Measurements from ENCODE around the gene SMG6. TPM values are rescaled to one million over a fixed set of nuclear protein-coding genes. Genes with fewer than 3 reads are reported as not detected.

The SMG6 gene
- total RNA-seq, 1 experiment from 2014 or later: 33.8 TPM

DNA sequence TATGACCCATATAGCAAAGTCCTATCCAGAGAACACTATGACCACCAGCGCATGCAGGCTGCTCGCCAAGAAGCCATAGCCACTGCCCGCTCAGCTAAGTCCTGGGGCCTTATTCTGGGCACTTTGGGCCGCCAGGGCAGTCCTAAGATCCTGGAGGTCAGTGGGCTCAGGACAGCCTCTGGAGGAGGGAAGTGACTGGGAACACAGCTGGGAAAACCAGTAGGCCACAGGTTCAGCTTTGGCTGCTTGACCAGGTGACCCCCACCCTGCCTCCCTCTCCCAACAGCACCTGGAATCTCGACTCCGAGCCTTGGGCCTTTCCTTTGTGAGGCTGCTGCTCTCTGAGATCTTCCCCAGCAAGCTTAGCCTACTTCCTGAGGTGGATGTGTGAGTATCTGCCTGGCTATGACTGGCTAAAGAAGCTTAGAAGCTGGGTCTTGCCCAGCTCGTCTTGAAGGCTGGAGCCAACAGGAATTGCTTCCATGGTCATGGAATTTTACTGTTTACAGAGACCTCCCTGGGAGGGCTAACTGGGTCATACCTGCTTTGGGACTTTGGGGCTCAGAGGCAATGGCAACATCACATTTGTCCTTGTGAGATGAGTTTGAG lies 263.3 kb downstream of the SMG6 start:
- DNase-seq: no peak
- Histone ChIP-seq H3K4me1 (peaks cover 18% of the 10 kb centered on the region), H3K4me3 (ENCODE audit: low read depth, low read length) (no peak overlapping the region), H3K9me3 (no peaks in the 10 kb centered on the region), H3K36me3 (ENCODE audit: control insufficient read depth, insufficient read depth, low read length) (peaks cover 3% of the 10 kb centered on the region; the same call in 1 of the 2 replicates), H3K27me3 (replicated peaks; ENCODE audit: control insufficient read depth, insufficient read depth, low read length) (no peaks in the 10 kb centered on the region)
- Mint-ChIP-seq H3K27me3 (ENCODE audit: insufficient read depth, unreplicated experiment) (no peaks in the 10 kb centered on the region), H3K27ac (ENCODE audit: unreplicated experiment) (no peak overlapping the region), H3K4me3 (ENCODE audit: unreplicated experiment) (peak overlapping the region; percentile 95), H3K9me3 (ENCODE audit: unreplicated experiment) (no peaks in the 10 kb centered on the region), H3K36me3 (ENCODE audit: insufficient read depth, unreplicated experiment) (peaks cover 41% of the 10 kb centered on the region), H3K4me1 (ENCODE audit: low read depth, unreplicated experiment) (peaks cover 9% of the 10 kb centered on the region)
- BruUV-seq (replicated peaks): no TSS peak
- ChIA-PET CTCF (interaction anchor here (1.5 kb wide), 1 partner anchor 131 kb away, joined by 8 read pairs; no protein-coding TSS in a partner anchor), POLR2A (no interaction called here)
- TF ChIP-seq, protein P1, sequence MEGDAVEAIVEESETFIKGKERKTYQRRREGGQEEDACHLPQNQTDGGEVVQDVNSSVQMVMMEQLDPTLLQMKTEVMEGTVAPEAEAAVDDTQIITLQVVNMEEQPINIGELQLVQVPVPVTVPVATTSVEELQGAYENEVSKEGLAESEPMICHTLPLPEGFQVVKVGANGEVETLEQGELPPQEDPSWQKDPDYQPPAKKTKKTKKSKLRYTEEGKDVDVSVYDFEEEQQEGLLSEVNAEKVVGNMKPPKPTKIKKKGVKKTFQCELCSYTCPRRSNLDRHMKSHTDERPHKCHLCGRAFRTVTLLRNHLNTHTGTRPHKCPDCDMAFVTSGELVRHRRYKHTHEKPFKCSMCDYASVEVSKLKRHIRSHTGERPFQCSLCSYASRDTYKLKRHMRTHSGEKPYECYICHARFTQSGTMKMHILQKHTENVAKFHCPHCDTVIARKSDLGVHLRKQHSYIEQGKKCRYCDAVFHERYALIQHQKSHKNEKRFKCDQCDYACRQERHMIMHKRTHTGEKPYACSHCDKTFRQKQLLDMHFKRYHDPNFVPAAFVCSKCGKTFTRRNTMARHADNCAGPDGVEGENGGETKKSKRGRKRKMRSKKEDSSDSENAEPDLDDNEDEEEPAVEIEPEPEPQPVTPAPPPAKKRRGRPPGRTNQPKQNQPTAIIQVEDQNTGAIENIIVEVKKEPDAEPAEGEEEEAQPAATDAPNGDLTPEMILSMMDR (IDR thresholded peaks at IDR 0.05; ENCODE audit: insufficient read depth in 1 of 2, low read depth in 1 of 2, low read length in 1 of 2, severe bottlenecking in 1 of 2, unreplicated experiment in 1 of 2): no peak
- intact Hi-C loops (cut with micrococcal nuclease; ENCODE audit: unreplicated experiment): no loop called here

DNA sequence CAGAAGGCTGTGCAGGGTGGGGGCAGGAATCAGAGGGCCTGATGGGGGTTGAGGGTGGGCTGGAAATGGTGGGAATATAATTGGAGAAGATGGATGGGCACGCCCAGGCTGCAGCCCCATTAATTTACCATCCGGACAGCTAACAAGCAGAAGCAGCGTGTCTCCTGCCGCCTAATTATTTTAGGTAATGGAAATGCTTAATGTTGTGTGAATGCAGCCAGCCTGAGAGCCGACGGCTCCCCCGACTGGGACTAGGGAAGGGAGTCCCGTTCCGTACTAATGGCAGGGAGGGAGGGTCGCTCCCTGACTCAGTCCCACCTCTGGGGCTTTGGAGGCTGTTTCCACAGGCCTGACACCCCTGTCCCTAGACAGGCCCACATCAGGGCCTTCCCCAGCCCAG lies 266.4 kb downstream of the SMG6 start:
- H3K27me3 Mint-ChIP-seq (ENCODE audit: insufficient read depth, unreplicated experiment): no peaks in the 10 kb centered on the region
- CTCF ChIA-PET: interaction anchor here (1.2 kb wide), 1 partner anchor 127 kb away, joined by 3 read pairs; no protein-coding TSS in a partner anchor

DNA sequence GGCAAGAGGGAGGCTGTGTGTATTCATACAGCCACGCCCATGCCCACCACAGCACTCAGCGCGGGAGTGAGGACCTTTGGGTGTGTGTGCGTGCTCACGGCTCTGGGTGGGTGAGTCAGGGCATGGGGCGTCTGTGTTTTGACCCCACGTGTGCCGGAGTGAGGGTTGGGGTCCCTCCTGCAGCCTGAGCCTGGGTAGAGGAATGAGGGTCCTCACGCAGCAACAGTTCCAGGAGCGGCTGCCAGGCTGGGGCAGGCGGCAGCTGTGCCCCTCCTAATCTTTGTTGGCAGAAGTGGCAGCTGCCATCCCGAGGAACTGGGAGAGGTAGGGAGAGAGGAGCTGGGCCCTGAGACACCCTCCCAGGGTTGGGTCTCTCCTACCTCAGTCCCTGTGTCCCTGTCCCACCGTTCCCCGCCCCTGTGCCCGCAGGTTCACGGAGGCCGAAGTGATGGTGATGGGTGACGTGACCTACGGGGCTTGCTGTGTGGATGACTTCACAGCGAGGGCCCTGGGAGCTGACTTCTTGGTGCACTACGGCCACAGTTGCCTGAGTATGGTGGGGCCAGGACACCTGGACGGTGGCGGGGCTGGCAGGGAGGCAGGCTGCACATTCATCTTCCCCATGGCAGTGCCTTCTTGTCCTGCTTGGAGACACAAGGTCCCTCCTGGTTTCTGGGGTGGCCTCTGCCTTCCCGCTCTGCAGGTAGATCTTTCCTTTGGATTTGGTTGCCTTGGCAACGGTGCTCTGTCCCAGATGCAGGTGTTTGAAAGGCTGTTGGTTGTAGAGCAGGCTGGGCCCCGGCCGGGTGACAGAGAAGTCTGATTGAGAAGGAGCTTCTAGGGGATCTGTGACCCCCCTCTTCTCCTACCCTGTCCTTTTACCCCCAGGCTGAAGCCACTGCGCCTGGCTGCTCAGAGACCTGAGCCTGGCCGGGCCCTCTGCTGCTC lies 267.8 kb downstream of the SMG6 start:
- DNase-seq: no peak
- no peaks in the 10 kb centered on the region for H3K4me1 Mint-ChIP-seq (ENCODE audit: low read depth, unreplicated experiment)
- Histone ChIP-seq H3K36me3 (ENCODE audit: control insufficient read depth, insufficient read depth, low read length) (no peaks in the 10 kb centered on the region; the same call in none of the 2 replicates), H3K9me3 (no peaks in the 10 kb centered on the region), H3K4me1 (peaks cover 2% of the 10 kb centered on the region; the same call in 1 of the 2 replicates), H3K27me3 (replicated peaks; ENCODE audit: control insufficient read depth, insufficient read depth, low read length) (no peaks in the 10 kb centered on the region), H3K4me3 (ENCODE audit: low read depth, low read length) (no peak overlapping the region)
- no TSS peak for BruUV-seq (replicated peaks)
- no peaks in the 10 kb centered on the region for H3K27me3 Mint-ChIP-seq (ENCODE audit: insufficient read depth, unreplicated experiment)
- intact Hi-C loops (cut with micrococcal nuclease; ENCODE audit: unreplicated experiment): no loop called here
- TF ChIP-seq, protein P1 (IDR thresholded peaks at IDR 0.05; ENCODE audit: insufficient read depth in 1 of 2, low read depth in 1 of 2, low read length in 1 of 2, severe bottlenecking in 1 of 2, unreplicated experiment in 1 of 2): no peak
- H3K27ac Mint-ChIP-seq (ENCODE audit: unreplicated experiment): no peak overlapping the region
- ChIA-PET POLR2A (interaction anchor here (0.7 kb wide), 1 partner anchor 16 kb away, joined by 7 read pairs; no protein-coding TSS in a partner anchor), CTCF (interaction anchor here (1.0 kb wide), 1 partner anchor 132 kb away, joined by 3 read pairs; no protein-coding TSS in a partner anchor)
- peaks cover 5% of the 10 kb centered on the region for H3K36me3 Mint-ChIP-seq (ENCODE audit: insufficient read depth, unreplicated experiment)
- no peaks in the 10 kb centered on the region for H3K9me3 Mint-ChIP-seq (ENCODE audit: unreplicated experiment)
- H3K4me3 Mint-ChIP-seq (ENCODE audit: unreplicated experiment): no peak overlapping the region

More for the DNA sequence above, 266.4 kb downstream of the SMG6 start:
- DNase-seq: no peak
- H3K4me3 ChIP-seq (ENCODE audit: low read depth, low read length): no peak overlapping the region
- BruUV-seq (replicated peaks): no TSS peak
- TF ChIP-seq, protein P1 (IDR thresholded peaks at IDR 0.05; ENCODE audit: insufficient read depth in 1 of 2, low read depth in 1 of 2, low read length in 1 of 2, severe bottlenecking in 1 of 2, unreplicated experiment in 1 of 2): no peak
- H3K36me3 Mint-ChIP-seq (ENCODE audit: insufficient read depth, unreplicated experiment): peaks cover 13% of the 10 kb centered on the region
- H3K9me3 ChIP-seq: no peaks in the 10 kb centered on the region
- H3K9me3 Mint-ChIP-seq (ENCODE audit: unreplicated experiment): no peaks in the 10 kb centered on the region
- no peaks in the 10 kb centered on the region for H3K4me1 Mint-ChIP-seq (ENCODE audit: low read depth, unreplicated experiment)
- H3K36me3 ChIP-seq (ENCODE audit: control insufficient read depth, insufficient read depth, low read length): no peaks in the 10 kb centered on the region; the same call in none of the 2 replicates
- H3K4me3 Mint-ChIP-seq (ENCODE audit: unreplicated experiment): no peak overlapping the region
- POLR2A ChIA-PET: no interaction called here
- H3K4me1 ChIP-seq: peaks cover 6% of the 10 kb centered on the region; the same call in 1 of the 2 replicates
- no peaks in the 10 kb centered on the region for H3K27me3 ChIP-seq (replicated peaks; ENCODE audit: control insufficient read depth, insufficient read depth, low read length)
- H3K27ac Mint-ChIP-seq (ENCODE audit: unreplicated experiment): no peak overlapping the region
- intact Hi-C loops (cut with micrococcal nuclease; ENCODE audit: unreplicated experiment): no loop called here
